Measurements from ENCODE around the gene TTPAL.
A peak's percentile ranks its signal among the peaks of the same experiment; 100 is the strongest.

TTPAL gene

GRCh38 chr20:44500221-44500620 lies 24.5 kb downstream of the TTPAL start:
- no peak for DNase-seq

GRCh38 chr20:44501448-44501847 lies 25.8 kb downstream of the TTPAL start:
- no peak for DNase-seq

- no peak for DNase-seq
These were observed 27.3 kb downstream of the TTPAL start for GRCh38 chr20:44502968-44503367.

GRCh38 chr20:44504402-44505307 lies 29.0 kb downstream of the TTPAL start:
- no peak for DNase-seq

- DNase-seq, result no peak
These were observed 34.1 kb downstream of the TTPAL start for GRCh38 chr20:44509762-44510161.

GRCh38 chr20:44513871-44514270 lies 38.2 kb downstream of the TTPAL start:
- DNase-seq, result no peak

- no peak for DNase-seq
These were observed 40.8 kb downstream of the TTPAL start for GRCh38 chr20:44516491-44516890.

GRCh38 chr20:44517454-44517853 lies 41.8 kb downstream of the TTPAL start:
- no peak for DNase-seq

GRCh38 chr20:44518248-44518647 lies 42.6 kb downstream of the TTPAL start:
- DNase-seq, result no peak

GRCh38 chr20:44520881-44521280 lies 45.2 kb downstream of the TTPAL start:
- no peak for DNase-seq

GRCh38 chr20:44521484-44522481 lies 46.1 kb downstream of the TTPAL start, which contains the start of gene SERINC3:
Gene SERINC3 (minus strand): TSS chr20:44522070. CDS start chr20:44521951, 119 bp downstream.
- DNase-seq, result peak; percentile 82 to 86

- no peak for DNase-seq
These were observed 47.2 kb downstream of the TTPAL start for GRCh38 chr20:44522841-44523240.

GRCh38 chr20:44523746-44524145 lies 48.1 kb downstream of the TTPAL start:
- no peak for DNase-seq

- DNase-seq, result no peak
These were observed 50.5 kb downstream of the TTPAL start for GRCh38 chr20:44526129-44526528.

- DNase-seq, result no peak
These were observed 52.1 kb downstream of the TTPAL start for GRCh38 chr20:44527716-44528199.

GRCh38 chr20:44528309-44528708 lies 52.6 kb downstream of the TTPAL start:
- no peak for DNase-seq

GRCh38 chr20:44532259-44532980 lies 56.7 kb downstream of the TTPAL start:
- DNase-seq, result no peak

GRCh38 chr20:44532981-44533331 lies 57.3 kb downstream of the TTPAL start:
- peak in 1 of 2 donors; percentile 17 for DNase-seq

GRCh38 chr20:44533928-44534327 lies 58.3 kb downstream of the TTPAL start:
- DNase-seq, result no peak

- no peak for DNase-seq
These were observed 60.5 kb downstream of the TTPAL start for GRCh38 chr20:44536175-44536574.

- DNase-seq, result no peak
These were observed 62.3 kb downstream of the TTPAL start for GRCh38 chr20:44537993-44538392.

- no peak for DNase-seq
These were observed 65.2 kb downstream of the TTPAL start for GRCh38 chr20:44540834-44541233.

- DNase-seq, result no peak
These were observed 66.3 kb downstream of the TTPAL start for GRCh38 chr20:44541992-44542391.
